ENCODE measurements around the gene ACACB. TPM values are rescaled to one million over a fixed set of nuclear protein-coding genes. Genes with fewer than 3 reads are reported as not detected.

The ACACB gene
- total and polyA plus RNA-seq, 2 donors = 2.0 to 9.5 TPM

GRCh38 chr12:109291117-109291516 lies 174.7 kb downstream of the ACACB start:
- Histone ChIP-seq H3K9me3 (ENCODE audit: control insufficient read depth in 2 of 2, insufficient read depth in 1 of 2, low read length in 1 of 2) (no peaks in the 10 kb centered on the region), H3K27me3 (ENCODE audit: control insufficient read depth in 2 of 2, insufficient read depth in 1 of 2, low read length in 1 of 2) (peaks cover 11 to 45% of the 10 kb centered on the region in 2 donors), H3K27ac (ENCODE audit: low read depth in 1 of 2, low read length in 1 of 2) (no peak overlapping the region), H3K36me3 (ENCODE audit: control insufficient read depth in 2 of 2, insufficient read depth in 2 of 2, low read length in 1 of 2) (no peaks in the 10 kb centered on the region), H3K4me3 (ENCODE audit: low read length in 2 of 2) (no peak overlapping the region), H3K4me1 (ENCODE audit: control insufficient read depth in 2 of 2, insufficient read depth in 2 of 2, low read length in 2 of 2) (no peaks in the 10 kb centered on the region)
- DNase-seq (ENCODE audit: low read depth in 6 of 9, low spot score in 9 of 9) = no peak
- WGBS = 79% methylated on average over 15 of the region's 15 CpGs

- no peaks in the 10 kb centered on the region for H3K4me1 ChIP-seq (ENCODE audit: control insufficient read depth in 2 of 2, insufficient read depth in 2 of 2, low read length in 2 of 2)
- H3K27me3 ChIP-seq (ENCODE audit: control insufficient read depth in 2 of 2, insufficient read depth in 1 of 2, low read length in 1 of 2) = peaks cover 11 to 48% of the 10 kb centered on the region in 2 donors
- no peaks in the 10 kb centered on the region for H3K36me3 ChIP-seq (ENCODE audit: control insufficient read depth in 2 of 2, insufficient read depth in 2 of 2, low read length in 1 of 2)
- WGBS = 20% methylated on average over 31 of the region's 31 CpGs
- no peak overlapping the region for H3K27ac ChIP-seq (ENCODE audit: low read depth in 1 of 2, low read length in 1 of 2)
- no peak overlapping the region for H3K4me3 ChIP-seq (ENCODE audit: low read length in 2 of 2)
- no peak for DNase-seq (ENCODE audit: low read depth in 6 of 9, low spot score in 9 of 9)
- no peaks in the 10 kb centered on the region for H3K9me3 ChIP-seq (ENCODE audit: control insufficient read depth in 2 of 2, insufficient read depth in 1 of 2, low read length in 1 of 2)
Measured at GRCh38 chr12:109291521-109292341, 175.3 kb downstream of the ACACB start.

- Histone ChIP-seq H3K4me1 (ENCODE audit: control insufficient read depth in 2 of 2, insufficient read depth in 2 of 2, low read length in 2 of 2) (no peaks in the 10 kb centered on the region), H3K9me3 (ENCODE audit: control insufficient read depth in 2 of 2, insufficient read depth in 1 of 2, low read length in 1 of 2) (no peaks in the 10 kb centered on the region), H3K4me3 (ENCODE audit: low read length in 2 of 2) (no peak overlapping the region), H3K27me3 (ENCODE audit: control insufficient read depth in 2 of 2, insufficient read depth in 1 of 2, low read length in 1 of 2) (peaks cover 11 to 48% of the 10 kb centered on the region in 2 donors), H3K36me3 (ENCODE audit: control insufficient read depth in 2 of 2, insufficient read depth in 2 of 2, low read length in 1 of 2) (no peaks in the 10 kb centered on the region), H3K27ac (ENCODE audit: low read depth in 1 of 2, low read length in 1 of 2) (no peak overlapping the region)
- WGBS = 89% methylated on average over 5 of the region's 5 CpGs
- no peak for DNase-seq (ENCODE audit: low read depth in 6 of 9, low spot score in 9 of 9)
Measured at GRCh38 chr12:109292342-109292711, 175.9 kb downstream of the ACACB start.

- 81% methylated on average over 3 of the region's 3 CpGs for WGBS
- Histone ChIP-seq H3K4me3 (ENCODE audit: low read length in 2 of 2) (no peak overlapping the region), H3K36me3 (ENCODE audit: control insufficient read depth in 2 of 2, insufficient read depth in 2 of 2, low read length in 1 of 2) (no peaks in the 10 kb centered on the region), H3K9me3 (ENCODE audit: control insufficient read depth in 2 of 2, insufficient read depth in 1 of 2, low read length in 1 of 2) (no peaks in the 10 kb centered on the region), H3K27ac (ENCODE audit: low read depth in 1 of 2, low read length in 1 of 2) (no peak overlapping the region), H3K4me1 (ENCODE audit: control insufficient read depth in 2 of 2, insufficient read depth in 2 of 2, low read length in 2 of 2) (no peaks in the 10 kb centered on the region), H3K27me3 (ENCODE audit: control insufficient read depth in 2 of 2, insufficient read depth in 1 of 2, low read length in 1 of 2) (peaks cover 11 to 48% of the 10 kb centered on the region in 2 donors)
- no peak for DNase-seq (ENCODE audit: low read depth in 6 of 9, low spot score in 9 of 9)
Measured at GRCh38 chr12:109293106-109293505, 176.7 kb downstream of the ACACB start.

- peaks cover 11 to 48% of the 10 kb centered on the region in 2 donors for H3K27me3 ChIP-seq (ENCODE audit: control insufficient read depth in 2 of 2, insufficient read depth in 1 of 2, low read length in 1 of 2)
- 89% methylated on average over 5 of the region's 5 CpGs for whole genome bisulfite sequencing
Measured at GRCh38 chr12:109294286-109294796, 178.0 kb downstream of the ACACB start.

GRCh38 chr12:109295764-109296425 lies 179.5 kb downstream of the ACACB start:
- H3K27me3 ChIP-seq (ENCODE audit: control insufficient read depth in 2 of 2, insufficient read depth in 1 of 2, low read length in 1 of 2) = peaks cover 11 to 36% of the 10 kb centered on the region in 2 donors
- no peak overlapping the region for H3K27ac ChIP-seq (ENCODE audit: low read depth in 1 of 2, low read length in 1 of 2)
- H3K4me3 ChIP-seq (ENCODE audit: low read length in 2 of 2) = no peak overlapping the region
- DNase-seq (ENCODE audit: low read depth in 6 of 9, low spot score in 9 of 9) = no peak
- 84% methylated on average over 13 of the region's 13 CpGs for WGBS
- no peaks in the 10 kb centered on the region for H3K4me1 ChIP-seq (ENCODE audit: control insufficient read depth in 2 of 2, insufficient read depth in 2 of 2, low read length in 2 of 2)
- H3K9me3 ChIP-seq (ENCODE audit: control insufficient read depth in 2 of 2, insufficient read depth in 1 of 2, low read length in 1 of 2) = no peaks in the 10 kb centered on the region
- no peaks in the 10 kb centered on the region for H3K36me3 ChIP-seq (ENCODE audit: control insufficient read depth in 2 of 2, insufficient read depth in 2 of 2, low read length in 1 of 2)

More at GRCh38 chr12:109294286-109294796, 178.0 kb downstream of the ACACB start:
- no peak overlapping the region for H3K27ac ChIP-seq (ENCODE audit: low read depth in 1 of 2, low read length in 1 of 2)
- no peaks in the 10 kb centered on the region for H3K36me3 ChIP-seq (ENCODE audit: control insufficient read depth in 2 of 2, insufficient read depth in 2 of 2, low read length in 1 of 2)
- no peaks in the 10 kb centered on the region for H3K9me3 ChIP-seq (ENCODE audit: control insufficient read depth in 2 of 2, insufficient read depth in 1 of 2, low read length in 1 of 2)
- H3K4me3 ChIP-seq (ENCODE audit: low read length in 2 of 2) = no peak overlapping the region
- no peaks in the 10 kb centered on the region for H3K4me1 ChIP-seq (ENCODE audit: control insufficient read depth in 2 of 2, insufficient read depth in 2 of 2, low read length in 2 of 2)
- DNase-seq (ENCODE audit: low read depth in 6 of 9, low spot score in 9 of 9) = no peak

GRCh38 chr12:109296431-109296830 lies 180.0 kb downstream of the ACACB start:
- H3K4me3 ChIP-seq (ENCODE audit: low read length in 2 of 2) = no peak overlapping the region
- no peaks in the 10 kb centered on the region for H3K4me1 ChIP-seq (ENCODE audit: control insufficient read depth in 2 of 2, insufficient read depth in 2 of 2, low read length in 2 of 2)
- H3K27me3 ChIP-seq (ENCODE audit: control insufficient read depth in 2 of 2, insufficient read depth in 1 of 2, low read length in 1 of 2) = peaks cover 11 to 31% of the 10 kb centered on the region in 2 donors
- no peaks in the 10 kb centered on the region for H3K9me3 ChIP-seq (ENCODE audit: control insufficient read depth in 2 of 2, insufficient read depth in 1 of 2, low read length in 1 of 2)
- 76% methylated on average over 3 of the region's 3 CpGs for WGBS
- no peak for DNase-seq (ENCODE audit: low read depth in 6 of 9, low spot score in 9 of 9)
- H3K27ac ChIP-seq (ENCODE audit: low read depth in 1 of 2, low read length in 1 of 2) = no peak overlapping the region
- H3K36me3 ChIP-seq (ENCODE audit: control insufficient read depth in 2 of 2, insufficient read depth in 2 of 2, low read length in 1 of 2) = no peaks in the 10 kb centered on the region

- no peaks in the 10 kb centered on the region for H3K36me3 ChIP-seq (ENCODE audit: control insufficient read depth in 2 of 2, insufficient read depth in 2 of 2, low read length in 1 of 2)
- no peaks in the 10 kb centered on the region for H3K4me1 ChIP-seq (ENCODE audit: control insufficient read depth in 2 of 2, insufficient read depth in 2 of 2, low read length in 2 of 2)
- peaks cover 0 to 18% of the 10 kb centered on the region in 2 donors for H3K27me3 ChIP-seq (ENCODE audit: control insufficient read depth in 2 of 2, insufficient read depth in 1 of 2, low read length in 1 of 2)
- 95% methylated on average over 7 of the region's 7 CpGs for WGBS
- no peak overlapping the region for H3K27ac ChIP-seq (ENCODE audit: low read depth in 1 of 2, low read length in 1 of 2)
- no peak for DNase-seq (ENCODE audit: low read depth in 6 of 9, low spot score in 9 of 9)
- no peak overlapping the region for H3K4me3 ChIP-seq (ENCODE audit: low read length in 2 of 2)
- H3K9me3 ChIP-seq (ENCODE audit: control insufficient read depth in 2 of 2, insufficient read depth in 1 of 2, low read length in 1 of 2) = no peaks in the 10 kb centered on the region
Measured at GRCh38 chr12:109299849-109300248, 183.5 kb downstream of the ACACB start.

GRCh38 chr12:109301643-109302168 lies 185.3 kb downstream of the ACACB start:
- H3K4me3 ChIP-seq (ENCODE audit: low read length in 2 of 2) = no peak overlapping the region
- H3K9me3 ChIP-seq (ENCODE audit: control insufficient read depth in 2 of 2, insufficient read depth in 1 of 2, low read length in 1 of 2) = no peaks in the 10 kb centered on the region
- 92% methylated on average over 3 of the region's 3 CpGs for WGBS
- H3K27ac ChIP-seq (ENCODE audit: low read depth in 1 of 2, low read length in 1 of 2) = no peak overlapping the region
- peaks cover 0 to 30% of the 10 kb centered on the region in 2 donors for H3K27me3 ChIP-seq (ENCODE audit: control insufficient read depth in 2 of 2, insufficient read depth in 1 of 2, low read length in 1 of 2)
- H3K4me1 ChIP-seq (ENCODE audit: control insufficient read depth in 2 of 2, insufficient read depth in 2 of 2, low read length in 2 of 2) = no peaks in the 10 kb centered on the region
- no peak for DNase-seq (ENCODE audit: low read depth in 6 of 9, low spot score in 9 of 9)
- H3K36me3 ChIP-seq (ENCODE audit: control insufficient read depth in 2 of 2, insufficient read depth in 2 of 2, low read length in 1 of 2) = no peaks in the 10 kb centered on the region
